ENCODE data around the gene GLRA3. TPM values are rescaled to one million over a fixed set of nuclear protein-coding genes. Genes with fewer than 3 reads are reported as not detected.
A peak's percentile ranks its signal among the peaks of the same experiment; 100 is the strongest.
"Not testable (repeated sequence)": the region's sequence is repeated elsewhere in the genome, so short reads cannot be mapped to it uniquely, and the experiment has no call there.

Gene GLRA3
- total RNA-seq: not detected

DNA sequence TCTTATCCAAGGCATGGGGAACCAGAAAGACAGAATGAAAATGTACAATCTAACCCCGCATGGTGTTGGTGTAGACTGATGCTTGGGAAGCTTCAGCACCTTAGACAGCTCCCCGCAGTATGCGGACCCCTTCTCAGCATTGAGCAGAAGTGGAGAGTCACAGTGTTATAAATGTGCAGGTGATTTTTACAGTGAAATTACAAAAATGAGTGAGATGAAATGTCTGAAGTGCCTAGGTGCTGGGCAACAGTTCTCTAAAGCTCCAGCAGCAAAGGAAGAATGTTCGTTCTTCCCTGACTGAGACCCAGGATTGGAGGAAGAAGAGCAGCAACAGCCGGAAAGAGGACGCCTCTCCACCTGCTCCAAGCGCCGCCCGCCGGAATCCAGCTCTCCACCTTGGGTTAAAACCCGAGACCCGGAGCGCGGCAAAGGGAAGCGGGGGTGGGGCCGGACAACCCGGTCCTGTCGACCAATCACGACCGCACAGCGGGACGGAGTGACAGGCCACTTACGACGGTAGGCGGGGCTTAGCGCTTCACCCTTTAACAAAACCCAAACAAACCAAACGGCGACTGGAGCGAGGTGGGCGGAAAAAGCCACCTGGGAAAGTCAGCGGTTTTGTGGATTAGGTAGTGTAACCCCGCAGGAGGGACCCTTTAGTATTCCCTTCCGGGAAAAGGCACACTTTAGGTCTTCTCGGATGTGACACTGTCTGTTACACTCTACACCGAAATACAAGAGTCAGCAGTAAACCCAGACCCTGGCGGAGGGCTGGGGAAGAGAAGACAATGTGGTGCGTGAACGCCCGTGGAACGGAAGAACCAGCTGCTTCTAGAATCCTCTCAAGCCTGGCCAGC, at the start of gene GLRA3:
GLRA3 (minus strand) TSS at position 403 of the 857 bp plus-strand sequence. CDS start 436 bp downstream, outside the sequence.
- Histone ChIP-seq H3K36me3 (no peaks in the 10 kb centered on the region), H3K4me3 (peak within 1 kb of the TSS in 2 of 4 donors; percentile 24 to 34), H3K9me3 (no peaks in the 10 kb centered on the region), H3K27ac (no peak within 1 kb of the TSS), H3K27me3 (peaks cover 0 to 7% of the 10 kb centered on the region in 2 donors), H3K4me1 (peaks cover 0 to 8% (median 0%) of the 10 kb centered on the region in 4 donors)
- TF ChIP-seq EP300 (IDR thresholded peaks at IDR 0.05) (no peak), POLR2A (IDR thresholded peaks at IDR 0.05) (no peak)
- TF ChIP-seq, protein P1, sequence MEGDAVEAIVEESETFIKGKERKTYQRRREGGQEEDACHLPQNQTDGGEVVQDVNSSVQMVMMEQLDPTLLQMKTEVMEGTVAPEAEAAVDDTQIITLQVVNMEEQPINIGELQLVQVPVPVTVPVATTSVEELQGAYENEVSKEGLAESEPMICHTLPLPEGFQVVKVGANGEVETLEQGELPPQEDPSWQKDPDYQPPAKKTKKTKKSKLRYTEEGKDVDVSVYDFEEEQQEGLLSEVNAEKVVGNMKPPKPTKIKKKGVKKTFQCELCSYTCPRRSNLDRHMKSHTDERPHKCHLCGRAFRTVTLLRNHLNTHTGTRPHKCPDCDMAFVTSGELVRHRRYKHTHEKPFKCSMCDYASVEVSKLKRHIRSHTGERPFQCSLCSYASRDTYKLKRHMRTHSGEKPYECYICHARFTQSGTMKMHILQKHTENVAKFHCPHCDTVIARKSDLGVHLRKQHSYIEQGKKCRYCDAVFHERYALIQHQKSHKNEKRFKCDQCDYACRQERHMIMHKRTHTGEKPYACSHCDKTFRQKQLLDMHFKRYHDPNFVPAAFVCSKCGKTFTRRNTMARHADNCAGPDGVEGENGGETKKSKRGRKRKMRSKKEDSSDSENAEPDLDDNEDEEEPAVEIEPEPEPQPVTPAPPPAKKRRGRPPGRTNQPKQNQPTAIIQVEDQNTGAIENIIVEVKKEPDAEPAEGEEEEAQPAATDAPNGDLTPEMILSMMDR (IDR thresholded peaks at IDR 0.05): no peak
- peak in 1 of 2 donors; percentile 5 for DNase-seq (ENCODE audit: low spot score in 2 of 2)
- 4 to 6% methylated on average over 40 of the region's 40 CpGs for WGBS, 2 donors

DNA sequence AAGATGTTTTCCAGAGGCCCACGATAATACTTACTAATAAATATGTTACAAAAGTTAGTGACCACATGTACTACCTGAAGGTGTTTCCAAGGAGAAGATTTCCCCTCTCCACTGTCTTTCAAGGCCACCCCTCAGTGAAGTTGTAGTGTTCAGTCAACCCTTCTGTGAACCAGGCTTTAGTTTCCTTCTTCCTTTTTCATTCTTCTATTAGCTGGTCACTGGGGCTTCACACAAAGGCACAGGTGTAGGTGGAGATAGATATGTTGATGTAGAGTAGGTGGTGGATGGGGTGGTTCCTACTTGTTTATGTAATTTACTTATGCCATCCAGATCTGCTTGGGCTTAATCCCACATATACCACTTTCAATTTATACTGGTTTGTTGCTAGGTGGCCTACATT, 45.9 kb upstream of the GLRA3 start:
- no peak overlapping the region for H3K4me3 ChIP-seq
- H3K9me3 ChIP-seq: no peaks in the 10 kb centered on the region
- H3K36me3 ChIP-seq: no peaks in the 10 kb centered on the region
- DNase-seq (ENCODE audit: low spot score in 2 of 2): no peak
- H3K27ac ChIP-seq: no peak overlapping the region
- WGBS, 2 donors: 77 to 84% methylated on average over 1 of the region's 1 CpG
- no peaks in the 10 kb centered on the region for H3K27me3 ChIP-seq
- TF ChIP-seq POLR2A (IDR thresholded peaks at IDR 0.05): no peak
- no peak for TF ChIP-seq EP300 (IDR thresholded peaks at IDR 0.05)
- TF ChIP-seq, protein P1 (IDR thresholded peaks at IDR 0.05): no peak
- H3K4me1 ChIP-seq: peaks cover 0 to 9% (median 0%) of the 10 kb centered on the region in 4 donors

DNA sequence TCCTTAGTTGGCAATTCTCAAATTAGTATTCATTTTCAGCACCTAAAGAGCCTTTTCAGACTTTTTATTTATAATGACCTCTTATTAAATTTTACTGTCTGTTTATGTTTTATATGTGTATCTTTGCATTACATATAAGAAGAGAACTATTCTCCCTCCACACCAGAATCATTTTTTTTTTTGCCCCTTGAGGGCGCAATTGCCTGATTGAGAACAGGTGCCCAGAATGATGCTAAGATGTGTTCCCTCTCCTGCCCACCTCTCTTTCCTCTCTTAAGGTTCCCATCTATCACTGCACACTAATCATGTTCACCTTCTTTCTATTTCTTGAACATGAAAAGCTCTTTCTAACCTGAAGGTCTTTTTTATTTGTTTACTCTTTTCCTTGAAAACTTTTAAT, 44.9 kb upstream of the GLRA3 start:
- WGBS, 2 donors: 59 to 69% methylated on average over 1 of the region's 1 CpG
- Histone ChIP-seq H3K27me3 (no peaks in the 10 kb centered on the region), H3K4me3 (no peak overlapping the region), H3K27ac (no peak overlapping the region), H3K4me1 (peaks cover 0 to 9% (median 0%) of the 10 kb centered on the region in 4 donors), H3K36me3 (no peaks in the 10 kb centered on the region), H3K9me3 (no peaks in the 10 kb centered on the region)
- TF ChIP-seq POLR2A (IDR thresholded peaks at IDR 0.05) (no peak), EP300 (IDR thresholded peaks at IDR 0.05) (no peak)
- TF ChIP-seq, protein P1 (IDR thresholded peaks at IDR 0.05): no peak
- DNase-seq (ENCODE audit: low spot score in 2 of 2): no peak

DNA sequence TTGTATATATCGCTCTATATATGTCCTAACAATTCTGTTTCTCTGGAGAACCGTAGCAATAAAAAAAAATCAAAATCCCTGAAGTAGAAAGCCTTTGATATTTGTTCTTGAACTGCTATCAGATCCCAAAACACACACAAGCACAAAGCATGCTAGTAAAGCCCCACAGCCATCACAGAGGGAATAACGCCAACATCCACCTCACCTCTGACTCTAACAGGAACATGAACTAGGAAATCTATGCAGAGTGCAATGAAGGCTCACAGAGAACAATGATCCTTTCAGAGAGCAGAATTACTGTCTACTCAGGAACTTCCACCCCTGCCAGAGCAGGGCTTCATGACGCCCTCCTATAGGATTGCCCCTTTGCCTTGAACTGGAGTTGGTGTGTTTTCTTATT, 44.1 kb upstream of the GLRA3 start:
- not testable (repeated sequence) for H3K36me3 ChIP-seq; DNase-seq (ENCODE audit: low spot score in 2 of 2); H3K27me3 ChIP-seq; H3K9me3 ChIP-seq; H3K4me1 ChIP-seq; H3K4me3 ChIP-seq; H3K27ac ChIP-seq
- WGBS, 2 donors: 24 to 28% methylated on average over 3 to 4 of the region's 4 CpGs

DNA sequence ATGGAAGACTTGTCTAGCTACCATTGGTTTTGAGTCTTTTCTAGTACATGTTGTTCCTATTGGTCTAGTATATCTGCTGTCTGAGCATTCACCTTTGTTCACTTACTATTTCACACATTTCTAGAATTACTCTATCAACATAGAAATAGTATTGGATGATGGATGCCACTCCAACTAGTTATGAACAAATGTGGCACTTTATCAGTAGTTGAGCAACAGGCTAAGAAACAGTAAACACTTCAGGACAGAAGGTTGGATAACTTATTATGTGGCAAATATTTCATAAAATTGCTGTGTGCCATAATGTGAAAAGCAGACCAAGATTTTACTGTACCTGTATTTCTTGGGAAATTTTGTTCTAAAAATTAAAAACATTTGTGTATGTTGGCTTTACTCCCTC, 42.4 kb upstream of the GLRA3 start:
- Histone ChIP-seq H3K27ac (no peak overlapping the region), H3K4me3 (no peak overlapping the region), H3K36me3 (no peaks in the 10 kb centered on the region), H3K4me1 (peaks cover 0 to 9% (median 0%) of the 10 kb centered on the region in 4 donors), H3K9me3 (no peaks in the 10 kb centered on the region), H3K27me3 (no peaks in the 10 kb centered on the region)
- TF ChIP-seq EP300 (IDR thresholded peaks at IDR 0.05): no peak
- TF ChIP-seq, protein P1 (IDR thresholded peaks at IDR 0.05): no peak
- no peak for TF ChIP-seq POLR2A (IDR thresholded peaks at IDR 0.05)
- no peak for DNase-seq (ENCODE audit: low spot score in 2 of 2)

Measured in tibial nerve (tissue), 4 donors.